Hematopoietic multipotent progenitor cell treated with erythropoietin and hydrocortisone succinate and interleukin-3 and kit ligand, for 15 days (in vitro differentiated cells): ENCODE data around the gene HOXD1.

ENCODE experiments used
- DNase-seq: peaks from one replicate; pipeline ENCODE4 v3.0.0-alpha.2; 2015; ENCODE audit warnings: low spot score

The HOXD1 gene

GRCh38 chr2:176187899-176188773 lies at the start of gene HOXD1:
Gene HOXD1, plus strand, starts transcription at chr2:176188668. Its CDS starts 134 bp downstream, at chr2:176188802.
- no peak for DNase-seq

GRCh38 chr2:176138923-176139660 lies 49.4 kb upstream of the HOXD1 start:
- DNase-seq = no peak

GRCh38 chr2:176139661-176140512 lies 48.6 kb upstream of the HOXD1 start:
- DNase-seq = no peak

- peak; percentile 34 for DNase-seq
Measured at GRCh38 chr2:176140513-176141317, 47.8 kb upstream of the HOXD1 start.

GRCh38 chr2:176142281-176142680 lies 46.2 kb upstream of the HOXD1 start:
- no peak for DNase-seq

- DNase-seq = no peak
Measured at GRCh38 chr2:176145085-176145969, 43.1 kb upstream of the HOXD1 start.

GRCh38 chr2:176146101-176146500 lies 42.4 kb upstream of the HOXD1 start:
- DNase-seq = no peak

GRCh38 chr2:176146645-176147044 lies 41.8 kb upstream of the HOXD1 start:
- DNase-seq = no peak

- no peak for DNase-seq
Measured at GRCh38 chr2:176147210-176147799, 41.2 kb upstream of the HOXD1 start.

GRCh38 chr2:176147800-176148496 lies 40.5 kb upstream of the HOXD1 start:
- no peak for DNase-seq

GRCh38 chr2:176148751-176149421 lies 39.6 kb upstream of the HOXD1 start:
- DNase-seq = no peak

- DNase-seq = no peak
Measured at GRCh38 chr2:176149481-176149938, 39.0 kb upstream of the HOXD1 start.

GRCh38 chr2:176149939-176150583 lies 38.4 kb upstream of the HOXD1 start:
- no peak for DNase-seq

- DNase-seq = no peak
Measured at GRCh38 chr2:176150584-176151441, 37.7 kb upstream of the HOXD1 start.

- no peak for DNase-seq
Measured at GRCh38 chr2:176151442-176152287, 36.8 kb upstream of the HOXD1 start, which contains the start of gene HOXD4. Gene HOXD4, plus strand, starts transcription at chr2:176151550. Its CDS starts 84 bp downstream, at chr2:176151634.
